Karpas-422 (cell line): ENCODE data around the gene DRAXIN. TPM values are rescaled to one million over a fixed set of nuclear protein-coding genes. Genes with fewer than 3 reads are reported as not detected.

Experiments
- DNase-seq: peaks from one replicate; pipeline ENCODE4 v3.0.0-alpha.2; 2015
- H2AFZ ChIP-seq: fragments of 200-600 bp; sonication (generic); 2 replicates; pipeline ENCODE4 v1.6.1; 2014; ENCODE audit warnings: antibody characterized with exemption, low read length, mixed read lengths
- H3K27ac ChIP-seq: fragments of 200-600 bp; sonication (generic); 2 replicates; pipeline ENCODE4 v1.5.1; 2014; ENCODE audit warnings: mild to moderate bottlenecking, low read length, moderate library complexity
- H3K27me3 ChIP-seq: fragments of 200-600 bp; sonication (generic); 2 replicates; pipeline ENCODE4 v1.6.1; 2014; ENCODE audit warnings: low read length, mixed read lengths
- H3K36me3 ChIP-seq: fragments of 200-600 bp; sonication (generic); 2 replicates; pipeline ENCODE4 v1.6.1; 2014; ENCODE audit warnings: low read length, mixed read lengths; ENCODE audit not compliant: insufficient read depth
- H3K4me1 ChIP-seq: fragments of 200-600 bp; sonication (generic); 2 replicates; pipeline ENCODE4 v1.6.1; 2014; ENCODE audit warnings: mild to moderate bottlenecking, low read length, mixed read lengths
- H3K4me2 ChIP-seq: fragments of 200-600 bp; sonication (generic); 2 replicates; pipeline ENCODE4 v1.6.1; 2014; ENCODE audit warnings: low read length, low read depth, mild to moderate bottlenecking; ENCODE audit not compliant: poor library complexity, severe bottlenecking
- H3K4me3 ChIP-seq: fragments of 200-600 bp; sonication (generic); 2 replicates; pipeline ENCODE4 v1.5.1; 2014; ENCODE audit warnings: mild to moderate bottlenecking, antibody characterized with exemption, low read length, mixed read lengths
- H3K79me2 ChIP-seq: fragments of 200-600 bp; sonication (generic); 2 replicates; pipeline ENCODE4 v1.6.1; 2014; ENCODE audit warnings: mild to moderate bottlenecking, low read length, mixed read lengths
- H3K9ac ChIP-seq: fragments of 200-600 bp; sonication (generic); 2 replicates; pipeline ENCODE4 v1.6.0; 2014; ENCODE audit warnings: low read length
- H3K9me2 ChIP-seq: fragments of 200-600 bp; sonication (generic), shearing (Covaris generic); replicated peaks from 2 replicates; pipeline ENCODE4 v1.6.0; 2014; ENCODE audit warnings: mild to moderate bottlenecking, low read length, moderate library complexity; ENCODE audit not compliant: insufficient read depth
- H3K9me3 ChIP-seq: fragments of 300-700, 200-600 bp; sonication (generic); 2 replicates; pipeline ENCODE4 v1.6.1; 2014; ENCODE audit warnings: low read length, mixed read lengths
- H4K20me1 ChIP-seq: fragments of 200-600 bp; sonication (generic); 2 replicates; pipeline ENCODE4 v1.6.1; 2014; ENCODE audit warnings: mild to moderate bottlenecking, antibody characterized with exemption, low read length, low read depth; ENCODE audit not compliant: insufficient read depth
- total RNA-seq: library from RNA; depleted of rRNA; stranded (reverse); fragments of >200 nt; shearing (Covaris generic); gene quantifications from 2 replicates; pipeline ENCODE4 v1.2.3, GENCODE V29; 2014; ENCODE audit warnings: low replicate concordance

The DRAXIN gene
- total RNA-seq, 1 experiment from 2014 or later: not detected

DNA sequence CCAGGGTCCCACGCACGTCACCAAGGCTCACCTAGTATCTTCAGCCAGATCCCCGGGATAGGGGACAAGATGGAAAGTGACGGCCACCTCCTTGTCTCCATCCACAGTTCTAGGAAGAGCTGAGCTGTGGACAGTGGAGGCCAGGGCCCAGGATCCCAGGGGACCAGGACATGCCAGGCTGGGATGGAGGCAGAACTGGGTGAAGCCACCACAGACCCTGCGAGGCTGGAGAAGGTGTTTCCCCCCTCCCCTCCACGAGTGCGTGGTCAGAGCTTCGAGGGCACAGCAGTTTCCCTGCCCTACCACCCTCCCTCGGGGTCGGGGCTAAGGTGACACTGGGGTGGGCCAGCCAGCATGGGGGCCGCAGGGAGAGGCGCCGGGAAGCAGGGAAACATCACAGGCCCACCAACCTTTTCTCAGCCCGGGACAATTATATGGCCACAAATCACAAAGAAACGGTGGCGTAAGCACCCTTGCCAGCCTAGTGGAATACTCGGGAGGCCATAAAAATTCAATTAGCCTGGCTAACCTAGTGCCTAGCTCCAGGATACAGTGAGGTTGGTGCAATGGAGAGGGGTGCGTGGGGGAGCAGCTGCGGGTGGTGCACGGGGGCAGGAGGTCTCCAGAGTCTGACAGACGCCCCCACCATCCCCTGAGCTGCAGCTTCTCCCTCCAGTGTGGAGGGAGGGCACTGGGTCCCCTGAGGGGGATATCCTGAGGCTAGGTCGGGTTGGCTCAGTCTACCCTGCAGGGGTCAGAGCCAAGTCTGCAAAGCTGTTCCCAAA is 13.4 kb downstream of the DRAXIN start:
- H3K9ac ChIP-seq: no peak overlapping the region

DNA sequence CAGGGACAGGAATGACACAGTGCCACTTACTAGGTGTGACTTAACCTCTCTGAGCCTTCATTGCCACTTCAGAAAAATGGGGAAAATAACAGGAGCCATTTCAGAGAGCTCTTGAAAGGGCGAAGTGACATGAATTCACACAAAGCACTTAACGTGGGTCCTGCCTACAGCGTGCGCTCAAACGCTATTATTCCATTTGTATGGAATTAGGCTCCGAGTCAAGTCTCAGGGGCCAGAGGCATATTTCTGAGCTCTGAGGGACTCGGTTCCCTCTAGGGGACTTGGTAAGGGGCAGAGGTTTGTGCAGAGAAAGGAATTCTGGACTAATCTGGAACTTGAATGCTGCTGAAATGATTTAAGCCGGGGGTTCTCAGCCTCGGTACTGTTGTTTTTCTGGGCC is 14.1 kb downstream of the DRAXIN start:
- Histone ChIP-seq H3K4me3 (no peak overlapping the region), H3K79me2 (no peaks in the 10 kb centered on the region)

More for the DNA sequence above, 13.4 kb downstream of the DRAXIN start:
- H3K27me3 ChIP-seq: no peaks in the 10 kb centered on the region
- no peaks in the 10 kb centered on the region for H4K20me1 ChIP-seq
- no peak overlapping the region for H3K4me3 ChIP-seq
- no peak overlapping the region for H3K4me2 ChIP-seq
- H3K9me2 ChIP-seq: no peaks in the 10 kb centered on the region
- no peaks in the 10 kb centered on the region for H3K4me1 ChIP-seq
- no peak overlapping the region for H2AFZ ChIP-seq
- no peak overlapping the region for H3K27ac ChIP-seq
- no peak for DNase-seq
- no peaks in the 10 kb centered on the region for H3K36me3 ChIP-seq
- H3K9me3 ChIP-seq: no peaks in the 10 kb centered on the region
- no peaks in the 10 kb centered on the region for H3K79me2 ChIP-seq

DNA sequence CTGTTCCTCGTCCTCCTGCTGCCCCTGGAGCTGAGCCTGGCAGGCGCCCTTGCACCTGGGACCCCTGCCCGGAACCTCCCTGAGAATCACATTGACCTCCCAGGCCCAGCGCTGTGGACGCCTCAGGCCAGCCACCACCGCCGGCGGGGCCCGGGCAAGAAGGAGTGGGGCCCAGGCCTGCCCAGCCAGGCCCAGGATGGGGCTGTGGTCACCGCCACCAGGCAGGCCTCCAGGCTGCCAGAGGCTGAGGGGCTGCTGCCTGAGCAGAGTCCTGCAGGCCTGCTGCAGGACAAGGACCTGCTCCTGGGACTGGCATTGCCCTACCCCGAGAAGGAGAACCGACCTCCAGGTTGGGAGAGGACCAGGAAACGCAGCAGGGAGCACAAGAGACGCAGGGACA is 14.8 kb downstream of the DRAXIN start:
- DNase-seq: no peak
- Histone ChIP-seq H3K9me2 (no peaks in the 10 kb centered on the region), H3K36me3 (no peaks in the 10 kb centered on the region), H3K4me3 (no peak overlapping the region), H3K9ac (no peak overlapping the region), H3K27ac (no peak overlapping the region), H3K27me3 (no peaks in the 10 kb centered on the region), H2AFZ (no peak overlapping the region), H3K79me2 (no peaks in the 10 kb centered on the region), H4K20me1 (no peaks in the 10 kb centered on the region), H3K4me2 (no peak overlapping the region), H3K9me3 (no peaks in the 10 kb centered on the region), H3K4me1 (no peaks in the 10 kb centered on the region)

More for the DNA sequence above, 14.1 kb downstream of the DRAXIN start:
- Histone ChIP-seq H3K36me3 (no peaks in the 10 kb centered on the region), H3K27me3 (no peaks in the 10 kb centered on the region), H3K4me1 (no peaks in the 10 kb centered on the region), H2AFZ (no peak overlapping the region), H3K9me2 (no peaks in the 10 kb centered on the region), H3K27ac (no peak overlapping the region), H3K9me3 (no peaks in the 10 kb centered on the region), H4K20me1 (no peaks in the 10 kb centered on the region), H3K4me2 (no peak overlapping the region), H3K9ac (no peak overlapping the region)
- DNase-seq: no peak

DNA sequence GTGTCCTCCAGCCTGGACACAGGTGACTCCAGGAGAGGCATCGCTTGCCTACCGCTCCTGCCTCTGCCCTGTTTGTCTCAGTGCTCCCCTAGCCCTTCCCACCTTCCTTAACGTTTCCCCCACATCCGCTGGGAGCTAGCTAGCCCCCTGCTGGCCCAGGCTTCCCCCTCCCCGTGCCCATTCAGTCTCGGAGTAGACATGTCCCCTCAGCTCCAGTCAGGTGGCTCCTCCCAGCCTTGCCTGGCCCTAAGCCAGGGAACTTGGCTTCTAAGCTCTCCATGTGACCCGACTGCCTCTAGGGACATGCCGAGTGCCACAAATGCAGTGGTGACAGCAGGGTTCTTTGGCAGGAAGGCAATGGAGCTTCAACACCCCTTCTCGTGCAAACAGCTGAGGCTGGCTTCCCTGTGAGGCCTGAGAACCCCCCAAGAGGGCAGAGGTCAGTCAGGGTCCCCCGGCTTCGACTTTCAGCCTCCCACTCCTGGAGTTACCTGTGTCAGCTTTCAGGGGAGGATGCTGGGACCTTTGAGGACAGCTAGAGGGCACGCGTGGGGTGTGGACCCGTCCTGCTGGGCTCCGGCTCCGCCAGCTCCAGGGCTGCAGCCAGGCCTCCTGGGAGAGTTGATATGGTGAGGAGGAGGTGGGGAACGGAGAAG is 16.2 kb downstream of the DRAXIN start:
- Histone ChIP-seq H3K9ac (no peak overlapping the region), H3K79me2 (no peaks in the 10 kb centered on the region), H3K9me3 (no peaks in the 10 kb centered on the region), H2AFZ (no peak overlapping the region), H3K9me2 (no peaks in the 10 kb centered on the region), H3K27me3 (no peaks in the 10 kb centered on the region), H4K20me1 (no peaks in the 10 kb centered on the region), H3K27ac (no peak overlapping the region), H3K4me3 (no peak overlapping the region), H3K4me2 (no peak overlapping the region), H3K36me3 (no peaks in the 10 kb centered on the region), H3K4me1 (no peaks in the 10 kb centered on the region)
- DNase-seq: peak; percentile 55

DNA sequence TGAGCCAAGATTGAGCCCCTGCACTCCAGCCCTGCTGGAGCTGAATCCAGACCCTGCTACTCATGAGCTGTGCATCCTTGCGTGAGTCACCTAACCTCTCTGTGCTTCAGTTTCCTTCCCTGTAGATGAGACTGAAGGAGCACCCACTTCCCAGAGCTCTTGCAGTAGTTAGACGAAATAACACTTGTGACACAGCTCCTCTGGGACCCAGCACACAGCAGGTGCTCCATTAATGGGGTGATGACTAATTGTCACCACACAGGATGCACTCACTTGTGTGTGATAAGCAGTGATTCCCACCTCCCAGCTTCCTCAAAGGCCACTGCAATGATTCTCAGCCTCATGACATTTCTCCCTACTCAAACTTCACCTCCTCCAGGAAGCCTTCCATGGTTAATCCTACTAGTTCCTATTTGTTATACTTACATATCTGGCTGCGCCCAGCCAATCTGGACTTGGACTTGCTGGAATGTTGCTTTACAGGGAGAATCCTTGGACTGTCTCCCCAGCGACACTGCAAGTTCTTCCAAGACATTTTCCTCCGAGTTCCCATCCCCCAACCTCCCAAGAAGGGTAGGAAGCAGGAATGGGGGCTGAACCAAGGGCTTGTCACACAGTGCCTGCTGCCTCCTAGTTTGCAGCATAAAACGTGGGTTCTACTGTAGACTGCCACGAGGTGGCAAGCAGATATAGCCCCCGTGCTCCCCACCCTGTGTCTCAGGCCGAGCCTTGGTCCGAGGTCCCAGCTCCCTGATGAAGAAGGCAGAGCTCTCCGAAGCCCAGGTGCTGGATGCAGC is 17.2 kb downstream of the DRAXIN start:
- Histone ChIP-seq H3K4me1 (no peaks in the 10 kb centered on the region), H3K4me3 (no peak overlapping the region), H3K36me3 (no peaks in the 10 kb centered on the region), H3K9ac (no peak overlapping the region), H3K27me3 (no peaks in the 10 kb centered on the region), H2AFZ (no peak overlapping the region), H3K79me2 (no peaks in the 10 kb centered on the region), H3K9me3 (no peaks in the 10 kb centered on the region), H3K4me2 (no peak overlapping the region), H4K20me1 (no peaks in the 10 kb centered on the region), H3K9me2 (no peaks in the 10 kb centered on the region), H3K27ac (no peak overlapping the region)
- DNase-seq: no peak

DNA sequence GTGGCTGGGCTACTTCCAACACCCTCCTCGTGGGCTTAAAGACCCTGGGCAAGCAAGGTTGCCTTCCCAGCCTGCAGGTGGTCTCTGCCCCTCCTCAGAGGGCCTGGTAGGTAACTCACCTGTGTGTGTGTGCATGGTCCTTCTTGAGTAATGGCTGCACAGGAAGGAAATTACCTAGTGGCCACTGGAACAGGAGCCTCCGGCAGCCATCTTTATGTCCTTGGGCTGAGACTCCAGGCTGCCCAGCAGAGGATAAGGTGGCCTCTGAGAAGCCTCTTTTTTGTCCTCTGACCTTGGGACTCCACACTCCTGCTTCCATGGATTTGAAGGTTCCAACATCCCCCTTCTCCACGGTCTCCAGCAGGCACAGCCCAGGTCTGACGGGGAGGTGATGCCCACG is 20.0 kb downstream of the DRAXIN start:
- no peak overlapping the region for H3K9ac ChIP-seq

DNA sequence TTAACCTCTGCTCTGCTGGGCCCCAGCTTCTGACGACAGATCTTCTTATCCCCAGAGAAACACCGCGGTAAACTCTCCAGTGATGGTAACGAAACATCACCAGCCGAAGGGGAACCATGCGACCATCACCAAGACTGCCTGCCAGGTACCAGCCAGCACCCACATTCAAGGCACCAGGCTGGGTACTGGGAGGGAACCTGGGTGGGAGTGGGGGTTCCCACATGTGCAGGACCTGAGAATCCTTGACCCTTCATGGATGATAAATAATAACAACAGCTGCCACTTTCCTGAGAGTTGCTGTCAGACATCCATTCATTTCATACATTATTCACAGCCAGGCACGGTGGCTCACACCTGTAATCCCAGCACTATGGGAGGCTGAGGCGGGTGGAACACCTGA is 20.8 kb downstream of the DRAXIN start:
- no peaks in the 10 kb centered on the region for H3K27me3 ChIP-seq

More for the DNA sequence above, 20.0 kb downstream of the DRAXIN start:
- Histone ChIP-seq H3K27ac (no peak overlapping the region), H3K9me3 (no peaks in the 10 kb centered on the region), H3K4me3 (no peak overlapping the region), H3K79me2 (no peaks in the 10 kb centered on the region), H3K27me3 (no peaks in the 10 kb centered on the region), H3K4me2 (no peak overlapping the region), H4K20me1 (no peaks in the 10 kb centered on the region), H2AFZ (no peak overlapping the region), H3K4me1 (no peaks in the 10 kb centered on the region), H3K36me3 (no peaks in the 10 kb centered on the region), H3K9me2 (no peaks in the 10 kb centered on the region)
- no peak for DNase-seq

DNA sequence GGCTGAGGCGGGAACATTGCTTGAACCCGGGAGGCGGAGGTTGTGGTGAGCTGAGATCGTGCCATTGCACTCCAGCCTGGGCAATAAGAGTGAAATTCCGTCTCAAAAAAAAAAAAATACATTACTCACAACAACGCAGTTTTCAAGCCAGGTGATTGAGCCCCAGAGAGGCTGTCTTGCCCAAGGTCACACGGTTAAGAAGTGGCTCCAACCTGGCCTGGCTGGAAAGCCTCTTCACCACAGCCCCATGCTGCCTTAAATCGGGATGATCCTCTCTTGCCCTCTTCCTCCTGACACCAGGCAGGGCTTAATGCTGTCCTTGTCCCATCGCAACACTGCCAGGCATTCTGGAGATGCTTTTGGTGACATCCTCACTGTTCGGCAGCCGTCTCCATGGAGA is 21.6 kb downstream of the DRAXIN start:
- no peak overlapping the region for H3K4me2 ChIP-seq
- no peaks in the 10 kb centered on the region for H3K9me3 ChIP-seq
- H2AFZ ChIP-seq: no peak overlapping the region
- no peak overlapping the region for H3K4me3 ChIP-seq
- H3K27ac ChIP-seq: no peak overlapping the region
- no peaks in the 10 kb centered on the region for H3K36me3 ChIP-seq
- no peaks in the 10 kb centered on the region for H3K4me1 ChIP-seq
- no peak for DNase-seq
- no peaks in the 10 kb centered on the region for H4K20me1 ChIP-seq
- H3K27me3 ChIP-seq: no peaks in the 10 kb centered on the region
- H3K9me2 ChIP-seq: no peaks in the 10 kb centered on the region
- no peak overlapping the region for H3K9ac ChIP-seq
- H3K79me2 ChIP-seq: no peaks in the 10 kb centered on the region

More for the DNA sequence above, 20.8 kb downstream of the DRAXIN start:
- Histone ChIP-seq H2AFZ (no peak overlapping the region), H3K4me2 (no peak overlapping the region), H3K27ac (no peak overlapping the region), H3K4me1 (no peaks in the 10 kb centered on the region), H3K4me3 (no peak overlapping the region), H3K9ac (no peak overlapping the region), H4K20me1 (no peaks in the 10 kb centered on the region), H3K9me2 (no peaks in the 10 kb centered on the region), H3K79me2 (no peaks in the 10 kb centered on the region), H3K9me3 (no peaks in the 10 kb centered on the region), H3K36me3 (no peaks in the 10 kb centered on the region)
- no peak for DNase-seq
